Keratinocyte (primary cell): ENCODE measurements around the gene RNF17.

Experiments used
- CTCF ChIP-seq, 3 experiments: IDR thresholded peaks in 1 of 3; conservative IDR thresholded peaks in 1 of 3; optimal IDR thresholded peaks in 1 of 3; 2 replicates in 2 of 3; 3 replicates in 1 of 3; pipeline versions ENCODE3 to v1.5.1; 2011; ENCODE audit warnings: low read length in 3 of 3, mild to moderate bottlenecking in 3 of 3, moderate library complexity in 2 of 3, control low read depth in 1 of 3, inconsistent platforms in 1 of 3; ENCODE audit not compliant: insufficient read depth in 2 of 3; ENCODE audit errors: extremely low read depth in 1 of 3
- EZH2 ChIP-seq: IDR thresholded peaks from one replicate; pipeline ENCODE4 v1.6.1; 2012; ENCODE audit warnings: inconsistent platforms, mild to moderate bottlenecking, low read length, moderate library complexity

- TF ChIP-seq EZH2 (no peak), CTCF (optimal IDR thresholded peaks at IDR 0.05 in 1 of 3, IDR thresholded peaks at IDR 0.05 in 1 of 3, conservative IDR thresholded peaks at IDR 0.05 in 1 of 3; ENCODE audit: extremely low read depth in 1 of 3, insufficient read depth in 2 of 3, low read length in 3 of 3) (no peak)
Observed at GRCh38 chr13:24921003-24921402, 157.0 kb downstream of the RNF17 start.
